ENCODE results near the gene MILR1. TPM values are rescaled to one million over a fixed set of nuclear protein-coding genes. Genes with fewer than 3 reads are reported as not detected.
A peak's percentile ranks its signal among the peaks of the same experiment; 100 is the strongest.

The MILR1 gene
- total RNA-seq, 2 donors from 2014 or later: 10.0 to 28.8 TPM

DNA sequence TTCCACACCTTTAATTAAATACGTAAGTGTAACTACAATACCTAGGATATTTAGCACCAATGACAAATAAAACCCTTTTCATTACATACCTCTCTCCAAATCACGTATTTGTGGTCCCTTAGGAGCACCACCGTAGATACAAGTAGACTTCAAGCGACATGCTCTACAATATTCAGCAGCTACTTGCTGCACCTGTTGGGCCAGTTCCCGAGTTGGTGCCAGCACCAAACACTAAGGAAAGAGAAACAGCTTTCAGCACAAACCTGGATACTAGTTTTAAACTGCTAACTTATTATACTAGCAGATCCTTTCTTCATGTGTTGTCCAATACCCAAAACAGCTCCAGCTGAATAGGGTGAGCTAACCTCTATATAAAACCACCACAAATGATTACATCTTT is 54.4 kb downstream of the MILR1 start:
- DNase-seq (ENCODE audit: low spot score) (no peak), ATAC-seq (ENCODE audit: insufficient number of reproducible peaks, low FRiP score, low read depth) (no peak)
- Histone ChIP-seq H3K4me1 (ENCODE audit: control insufficient read depth in 1 of 2, low read depth in 2 of 2) (peaks cover 36 to 63% of the 10 kb centered on the region in 2 donors), H3K9me3 (no peaks in the 10 kb centered on the region), H3K4me3 (peak overlapping the region; percentile 91), H3K36me3 (peaks cover 56% of the 10 kb centered on the region), H3K27me3 (replicated peaks; ENCODE audit: insufficient read depth) (no peaks in the 10 kb centered on the region), H3K27ac (peak overlapping the region in 1 of 2 donors; percentile 100)
- TF ChIP-seq, protein P1, sequence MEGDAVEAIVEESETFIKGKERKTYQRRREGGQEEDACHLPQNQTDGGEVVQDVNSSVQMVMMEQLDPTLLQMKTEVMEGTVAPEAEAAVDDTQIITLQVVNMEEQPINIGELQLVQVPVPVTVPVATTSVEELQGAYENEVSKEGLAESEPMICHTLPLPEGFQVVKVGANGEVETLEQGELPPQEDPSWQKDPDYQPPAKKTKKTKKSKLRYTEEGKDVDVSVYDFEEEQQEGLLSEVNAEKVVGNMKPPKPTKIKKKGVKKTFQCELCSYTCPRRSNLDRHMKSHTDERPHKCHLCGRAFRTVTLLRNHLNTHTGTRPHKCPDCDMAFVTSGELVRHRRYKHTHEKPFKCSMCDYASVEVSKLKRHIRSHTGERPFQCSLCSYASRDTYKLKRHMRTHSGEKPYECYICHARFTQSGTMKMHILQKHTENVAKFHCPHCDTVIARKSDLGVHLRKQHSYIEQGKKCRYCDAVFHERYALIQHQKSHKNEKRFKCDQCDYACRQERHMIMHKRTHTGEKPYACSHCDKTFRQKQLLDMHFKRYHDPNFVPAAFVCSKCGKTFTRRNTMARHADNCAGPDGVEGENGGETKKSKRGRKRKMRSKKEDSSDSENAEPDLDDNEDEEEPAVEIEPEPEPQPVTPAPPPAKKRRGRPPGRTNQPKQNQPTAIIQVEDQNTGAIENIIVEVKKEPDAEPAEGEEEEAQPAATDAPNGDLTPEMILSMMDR (IDR thresholded peaks at IDR 0.05): no peak

DNA sequence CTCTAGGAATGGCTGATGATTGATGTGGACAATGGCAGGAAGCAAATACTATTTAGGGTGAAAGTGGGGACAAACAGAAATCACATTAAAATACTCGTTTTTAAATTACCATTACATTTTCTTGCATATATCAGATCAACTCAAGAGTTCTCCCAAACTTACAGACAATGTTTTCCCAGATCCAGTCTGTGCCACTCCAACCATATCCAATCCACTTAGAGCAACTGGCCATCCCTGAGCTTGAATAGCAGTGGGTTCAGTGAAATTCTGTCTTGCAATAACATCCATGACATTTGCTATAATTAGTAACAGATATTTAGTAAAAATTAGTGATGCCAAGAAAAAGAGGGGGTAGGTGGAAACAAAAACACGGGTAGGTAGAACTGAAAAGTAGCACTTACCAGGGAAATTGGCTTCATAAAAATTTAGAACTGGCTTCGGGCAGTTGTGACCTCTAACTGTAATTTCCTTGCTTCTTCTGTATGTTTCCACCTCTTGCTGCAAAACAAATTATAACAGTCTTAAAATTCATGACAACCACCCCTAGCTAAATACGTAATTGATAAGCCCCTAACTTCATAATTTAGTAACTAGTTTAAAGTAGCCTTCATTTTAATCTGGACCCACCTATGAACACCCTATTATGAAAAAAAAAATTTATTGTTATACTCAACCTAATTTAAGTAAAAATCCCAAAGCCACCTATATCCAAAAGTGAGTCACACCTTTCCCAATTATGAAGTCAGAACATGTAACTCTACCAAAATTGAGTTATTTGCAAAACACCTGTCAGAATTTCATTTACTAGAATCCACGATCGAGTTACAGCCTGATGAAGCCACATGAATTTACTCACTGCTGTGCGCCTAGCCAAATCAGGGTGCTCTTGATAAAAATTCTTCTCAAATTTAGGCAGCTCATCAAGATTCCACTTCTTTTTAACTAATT is 55.2 kb downstream of the MILR1 start:
- peaks cover 41 to 69% of the 10 kb centered on the region in 2 donors for H3K4me1 ChIP-seq (ENCODE audit: control insufficient read depth in 1 of 2, low read depth in 2 of 2)
- ATAC-seq (ENCODE audit: insufficient number of reproducible peaks, low FRiP score, low read depth): no peak

DNA sequence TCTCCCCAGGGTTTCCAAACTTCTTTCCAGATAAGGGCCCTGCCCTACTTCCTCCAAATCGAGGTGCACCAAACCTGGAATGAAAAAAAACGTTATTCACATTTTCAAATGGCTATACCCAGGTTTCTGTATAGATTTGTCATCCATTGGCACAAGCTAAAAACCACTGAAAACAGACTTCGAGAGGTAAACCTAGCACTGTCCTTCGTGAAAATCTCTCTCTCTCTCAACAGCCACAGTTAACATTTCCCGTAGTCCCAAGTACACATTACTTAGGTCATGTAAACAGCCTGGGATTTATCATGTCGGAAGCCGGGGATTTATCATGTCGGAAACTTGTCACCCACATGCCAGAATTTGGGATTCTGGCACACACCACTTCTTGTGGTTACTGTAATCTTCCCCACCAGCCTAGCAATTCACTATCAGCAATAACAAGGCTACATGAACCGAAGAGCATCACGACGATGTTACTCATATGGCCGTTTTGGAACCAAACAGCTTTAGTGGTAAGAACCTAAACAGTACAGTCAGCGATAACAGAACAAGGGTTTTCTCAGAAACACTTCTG is 55.9 kb downstream of the MILR1 start:
- Histone ChIP-seq H3K36me3 (peaks cover 46% of the 10 kb centered on the region), H3K27ac (peak overlapping the region; percentile 100), H3K27me3 (replicated peaks; ENCODE audit: insufficient read depth) (no peaks in the 10 kb centered on the region), H3K9me3 (no peaks in the 10 kb centered on the region), H3K4me1 (ENCODE audit: control insufficient read depth in 1 of 2, low read depth in 2 of 2) (peaks cover 40 to 67% of the 10 kb centered on the region in 2 donors), H3K4me3 (peak overlapping the region; percentile 91)
- TF ChIP-seq, protein P1 (IDR thresholded peaks at IDR 0.05): no peak
- no peak for DNase-seq (ENCODE audit: low spot score)
- no peak for ATAC-seq (ENCODE audit: insufficient number of reproducible peaks, low FRiP score, low read depth)

More for the DNA sequence above, 55.2 kb downstream of the MILR1 start:
- H3K4me3 ChIP-seq: peak overlapping the region; percentile 91
- peak overlapping the region; percentile 100 for H3K27ac ChIP-seq
- no peaks in the 10 kb centered on the region for H3K9me3 ChIP-seq
- H3K36me3 ChIP-seq: peaks cover 52% of the 10 kb centered on the region
- no peak for DNase-seq (ENCODE audit: low spot score)
- H3K27me3 ChIP-seq (replicated peaks; ENCODE audit: insufficient read depth): no peaks in the 10 kb centered on the region
- TF ChIP-seq, protein P1 (IDR thresholded peaks at IDR 0.05): no peak

DNA sequence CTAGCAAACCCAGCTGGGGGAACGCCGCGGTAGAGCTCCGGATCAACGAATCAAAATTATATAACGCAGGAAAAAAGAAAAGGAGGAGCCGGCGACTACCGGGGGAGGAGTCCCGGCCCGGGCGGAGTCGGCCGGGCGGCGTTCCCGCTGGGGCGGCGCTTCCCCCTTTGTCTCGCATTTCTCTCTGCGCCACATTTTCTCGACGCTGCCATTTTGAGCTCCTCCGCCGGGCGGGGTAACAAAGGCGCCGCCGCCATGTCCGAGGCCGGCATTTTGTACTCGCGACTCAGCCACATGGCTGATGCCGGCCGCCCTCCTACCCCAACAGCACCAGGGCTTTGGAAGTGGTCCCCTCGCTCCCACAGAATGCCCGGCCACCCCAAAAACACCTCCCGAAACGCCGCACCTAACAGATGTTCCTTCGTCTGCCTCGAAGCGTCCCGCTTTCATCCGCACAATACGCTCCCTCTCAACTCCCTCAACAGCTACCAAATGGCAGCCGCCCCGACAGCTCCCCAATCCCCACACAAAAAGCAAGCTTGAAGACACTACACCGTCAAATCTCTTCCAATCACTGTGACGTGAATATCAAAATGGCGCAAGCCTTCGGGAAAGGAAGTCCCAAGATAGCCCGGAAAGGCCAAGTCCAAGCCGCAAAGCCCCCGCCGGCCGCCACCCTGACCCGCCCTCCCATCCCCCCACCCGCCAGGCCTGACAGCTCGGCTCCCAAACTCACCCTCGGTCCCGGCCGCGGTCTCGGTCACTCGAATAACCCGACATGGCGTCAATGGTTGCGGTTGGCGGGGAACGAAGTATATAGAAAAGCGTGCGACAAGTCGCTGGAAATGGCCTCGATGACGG is 56.7 kb downstream of the MILR1 start:
- ATAC-seq (ENCODE audit: insufficient number of reproducible peaks, low FRiP score, low read depth) (peak; percentile 50), DNase-seq (ENCODE audit: low spot score) (peak; percentile 54)
- TF ChIP-seq, protein P1 (IDR thresholded peaks at IDR 0.05): no peak
- peaks cover 40 to 60% of the 10 kb centered on the region in 2 donors for H3K4me1 ChIP-seq (ENCODE audit: control insufficient read depth in 1 of 2, low read depth in 2 of 2)
- peak overlapping the region; percentile 91 for H3K4me3 ChIP-seq
- H3K27ac ChIP-seq: peak overlapping the region; percentile 100
- H3K27me3 ChIP-seq (replicated peaks; ENCODE audit: insufficient read depth): no peaks in the 10 kb centered on the region
- no peaks in the 10 kb centered on the region for H3K9me3 ChIP-seq
- peaks cover 41% of the 10 kb centered on the region for H3K36me3 ChIP-seq

Data from thoracic aorta (tissue), 2 donors.